GM18498 (cell line): ENCODE measurements around the gene C1orf159.

ENCODE experiments used
- ATAC-seq: cut with Tn5 transposase; IDR thresholded peaks from one replicate; pipeline ENCODE4 v1.9.1; 2021; ENCODE audit warnings: mild to moderate bottlenecking, moderate library complexity; ENCODE audit not compliant: unreplicated experiment

Gene C1orf159

GRCh38 chr1:1043411-1043810 is 72.5 kb downstream of the C1orf159 start:
- ATAC-seq = no peak

GRCh38 chr1:1042835-1043234 is 73.1 kb downstream of the C1orf159 start:
- ATAC-seq = no peak

- no peak for ATAC-seq
Observed at GRCh38 chr1:1041873-1042272, 74.0 kb downstream of the C1orf159 start.

GRCh38 chr1:1041092-1041523 is 74.8 kb downstream of the C1orf159 start:
- ATAC-seq = no peak

- ATAC-seq = no peak
Observed at GRCh38 chr1:1040004-1040991, 75.6 kb downstream of the C1orf159 start.

- ATAC-seq = no peak
Observed at GRCh38 chr1:1039145-1039910, 76.6 kb downstream of the C1orf159 start.

- ATAC-seq = peak; percentile 34
Observed at GRCh38 chr1:1038694-1039093, 77.2 kb downstream of the C1orf159 start.

- ATAC-seq = no peak
Observed at GRCh38 chr1:1037366-1038327, 78.2 kb downstream of the C1orf159 start.

GRCh38 chr1:1035291-1035943 is 80.5 kb downstream of the C1orf159 start:
- ATAC-seq = no peak

- no peak for ATAC-seq
Observed at GRCh38 chr1:1034439-1034781, 81.5 kb downstream of the C1orf159 start.

GRCh38 chr1:1033731-1034438 is 82.0 kb downstream of the C1orf159 start:
- ATAC-seq = no peak

GRCh38 chr1:1033009-1033587 is 82.8 kb downstream of the C1orf159 start:
- peak; percentile 85 for ATAC-seq

- ATAC-seq = no peak
Observed at GRCh38 chr1:1032424-1032823, 83.5 kb downstream of the C1orf159 start.
